CD4-positive, alpha-beta T cell treated with Interleukin-12 subunit alpha and Interleukin-12 subunit beta, for 1 hour (primary cell): ENCODE data around the gene ADGRE3.

ENCODE experiments used
- DNase-seq: peaks from one replicate; pipeline ENCODE4 v3.0.0-alpha.2; 2020

Gene ADGRE3, protein sequence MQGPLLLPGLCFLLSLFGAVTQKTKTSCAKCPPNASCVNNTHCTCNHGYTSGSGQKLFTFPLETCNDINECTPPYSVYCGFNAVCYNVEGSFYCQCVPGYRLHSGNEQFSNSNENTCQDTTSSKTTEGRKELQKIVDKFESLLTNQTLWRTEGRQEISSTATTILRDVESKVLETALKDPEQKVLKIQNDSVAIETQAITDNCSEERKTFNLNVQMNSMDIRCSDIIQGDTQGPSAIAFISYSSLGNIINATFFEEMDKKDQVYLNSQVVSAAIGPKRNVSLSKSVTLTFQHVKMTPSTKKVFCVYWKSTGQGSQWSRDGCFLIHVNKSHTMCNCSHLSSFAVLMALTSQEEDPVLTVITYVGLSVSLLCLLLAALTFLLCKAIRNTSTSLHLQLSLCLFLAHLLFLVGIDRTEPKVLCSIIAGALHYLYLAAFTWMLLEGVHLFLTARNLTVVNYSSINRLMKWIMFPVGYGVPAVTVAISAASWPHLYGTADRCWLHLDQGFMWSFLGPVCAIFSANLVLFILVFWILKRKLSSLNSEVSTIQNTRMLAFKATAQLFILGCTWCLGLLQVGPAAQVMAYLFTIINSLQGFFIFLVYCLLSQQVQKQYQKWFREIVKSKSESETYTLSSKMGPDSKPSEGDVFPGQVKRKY

DNA sequence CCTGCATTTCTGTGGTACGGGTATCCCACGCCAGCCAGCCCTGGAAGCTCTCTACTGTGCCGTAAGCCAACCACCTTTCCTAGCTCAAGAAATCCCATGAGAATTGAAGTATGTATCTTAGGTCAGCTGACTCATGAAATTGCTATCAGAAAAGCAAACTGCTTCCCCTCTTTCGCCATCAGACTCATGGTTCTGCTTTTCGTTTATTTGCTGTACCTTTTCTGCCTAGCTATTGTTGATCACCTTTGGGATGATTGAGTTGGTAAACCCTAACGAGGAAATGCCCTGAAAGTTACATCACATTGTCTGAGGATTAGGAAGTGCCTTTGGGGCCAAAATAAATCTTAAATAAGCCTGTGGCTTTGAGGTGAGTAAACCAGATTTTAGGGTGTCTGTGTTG, at the start of gene ADGRE3:
Gene ADGRE3 (minus strand): TSS at position 81 of the 400 bp plus-strand sequence. CDS start 74 bp downstream, at position 7.
- DNase-seq: no peak

DNA sequence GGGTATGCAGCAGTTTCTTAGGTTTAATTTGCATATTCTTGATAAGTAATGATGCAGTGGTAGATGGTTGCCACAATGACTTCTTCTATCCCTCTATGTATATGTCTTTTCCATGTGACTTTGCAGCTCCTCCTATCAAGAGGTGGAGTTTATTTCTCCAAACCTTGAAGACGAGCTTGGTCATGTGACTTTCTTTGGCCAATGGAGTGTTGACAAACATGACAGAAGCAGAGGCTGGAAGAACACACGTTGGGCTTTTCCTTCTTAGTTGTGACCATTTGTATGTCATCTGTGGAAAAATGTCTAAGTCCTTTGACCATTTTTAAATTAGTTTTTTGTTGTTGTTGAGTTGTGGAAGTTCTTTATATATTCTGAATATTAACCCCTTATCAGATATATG, 47.5 kb upstream of the ADGRE3 start:
- DNase-seq: no peak

DNA sequence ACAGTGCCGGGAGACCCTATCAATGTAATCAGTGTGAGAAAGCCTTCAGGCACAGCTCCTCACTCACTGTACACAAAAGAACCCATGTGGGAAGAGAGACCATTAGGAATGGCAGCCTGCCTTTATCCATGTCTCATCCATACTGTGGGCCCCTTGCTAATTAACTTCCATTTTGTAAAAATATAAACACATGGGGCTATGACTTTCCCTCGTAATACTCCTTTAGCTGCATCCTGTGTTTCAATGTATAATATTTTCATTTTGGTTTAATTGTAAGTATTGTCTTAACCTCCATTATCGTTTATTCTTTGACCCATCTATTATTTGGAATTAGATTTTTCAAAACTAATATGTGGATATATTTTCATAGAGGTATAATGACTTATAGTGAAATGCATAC, 44.5 kb upstream of the ADGRE3 start:
- DNase-seq: no peak

DNA sequence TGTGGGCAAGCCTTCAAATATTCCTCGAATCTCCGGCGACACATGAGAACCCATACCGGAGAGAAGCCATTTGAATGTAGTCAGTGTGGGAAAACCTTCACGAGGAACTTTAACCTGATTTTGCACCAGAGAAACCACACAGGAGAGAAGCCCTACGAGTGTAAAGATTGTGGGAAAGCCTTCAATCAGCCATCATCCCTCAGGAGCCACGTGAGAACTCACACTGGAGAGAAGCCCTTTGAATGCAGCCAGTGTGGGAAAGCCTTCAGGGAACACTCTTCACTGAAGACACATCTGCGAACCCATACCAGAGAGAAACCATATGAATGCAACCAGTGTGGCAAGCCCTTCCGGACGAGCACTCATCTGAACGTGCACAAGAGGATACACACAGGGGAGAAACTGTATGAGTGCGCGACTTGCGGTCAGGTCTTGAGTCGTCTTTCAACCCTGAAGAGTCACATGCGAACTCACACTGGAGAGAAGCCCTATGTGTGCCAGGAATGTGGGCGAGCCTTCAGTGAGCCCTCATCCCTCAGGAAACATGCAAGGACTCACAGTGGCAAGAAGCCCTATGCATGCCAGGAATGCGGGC, 44.0 kb upstream of the ADGRE3 start:
- no peak for DNase-seq

DNA sequence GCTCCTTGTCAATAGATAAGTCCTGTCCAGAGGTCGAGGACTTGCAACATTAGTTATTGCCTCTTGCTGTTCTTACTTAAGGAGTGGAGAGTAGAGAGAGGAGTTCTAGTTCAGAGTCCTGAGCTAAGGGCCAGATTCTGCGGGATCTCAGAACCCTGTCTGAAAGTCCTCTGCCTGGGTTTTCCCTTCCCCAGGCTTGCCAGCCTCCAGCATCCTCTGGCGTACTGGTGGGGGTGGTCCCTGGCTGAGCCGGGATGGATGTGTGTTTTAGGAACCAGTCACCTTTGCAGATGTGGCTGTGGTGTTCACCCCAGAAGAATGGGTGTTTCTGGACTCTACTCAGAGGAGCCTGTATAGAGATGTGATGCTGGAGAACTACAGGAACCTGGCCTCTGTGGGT, 41.2 kb upstream of the ADGRE3 start:
- no peak for DNase-seq

DNA sequence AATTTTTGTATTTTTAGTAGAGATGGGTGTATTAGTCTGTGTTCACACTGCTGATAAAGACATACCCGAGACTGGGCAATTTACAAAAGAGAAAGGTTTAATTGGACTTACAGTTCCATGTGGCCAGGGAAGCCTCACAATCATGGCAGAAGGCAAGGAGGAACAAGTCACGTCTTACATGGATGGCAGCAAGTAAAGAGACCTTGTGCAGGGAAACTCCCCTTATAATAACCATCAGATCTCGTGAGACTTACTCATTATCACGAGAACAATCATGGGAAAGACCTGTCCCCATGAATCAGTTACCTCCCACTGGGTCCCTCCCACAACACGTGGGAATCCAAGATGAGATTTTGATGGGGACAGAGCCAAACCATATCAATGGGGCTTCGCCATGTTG, 29.8 kb upstream of the ADGRE3 start:
- no peak for DNase-seq

DNA sequence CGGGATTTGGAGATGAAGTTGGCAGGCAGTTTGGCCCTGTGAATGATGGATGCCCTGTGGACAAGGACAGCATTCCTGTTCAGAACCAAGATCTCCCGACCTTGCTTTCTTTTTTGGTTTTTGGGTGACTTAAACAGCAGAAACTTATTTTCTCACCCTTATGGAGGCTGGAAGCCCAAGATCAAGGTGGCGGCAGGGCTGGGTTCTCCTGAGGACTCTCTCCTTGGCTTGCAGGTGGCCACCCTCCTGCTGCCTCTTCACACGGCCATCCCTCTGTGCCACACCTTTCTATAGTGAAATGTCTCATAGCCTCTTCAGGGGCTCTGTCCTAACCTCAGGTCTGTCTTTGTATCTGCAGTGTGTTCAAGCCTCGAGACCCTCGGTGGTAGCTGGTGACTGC, 29.2 kb upstream of the ADGRE3 start:
- DNase-seq: no peak

DNA sequence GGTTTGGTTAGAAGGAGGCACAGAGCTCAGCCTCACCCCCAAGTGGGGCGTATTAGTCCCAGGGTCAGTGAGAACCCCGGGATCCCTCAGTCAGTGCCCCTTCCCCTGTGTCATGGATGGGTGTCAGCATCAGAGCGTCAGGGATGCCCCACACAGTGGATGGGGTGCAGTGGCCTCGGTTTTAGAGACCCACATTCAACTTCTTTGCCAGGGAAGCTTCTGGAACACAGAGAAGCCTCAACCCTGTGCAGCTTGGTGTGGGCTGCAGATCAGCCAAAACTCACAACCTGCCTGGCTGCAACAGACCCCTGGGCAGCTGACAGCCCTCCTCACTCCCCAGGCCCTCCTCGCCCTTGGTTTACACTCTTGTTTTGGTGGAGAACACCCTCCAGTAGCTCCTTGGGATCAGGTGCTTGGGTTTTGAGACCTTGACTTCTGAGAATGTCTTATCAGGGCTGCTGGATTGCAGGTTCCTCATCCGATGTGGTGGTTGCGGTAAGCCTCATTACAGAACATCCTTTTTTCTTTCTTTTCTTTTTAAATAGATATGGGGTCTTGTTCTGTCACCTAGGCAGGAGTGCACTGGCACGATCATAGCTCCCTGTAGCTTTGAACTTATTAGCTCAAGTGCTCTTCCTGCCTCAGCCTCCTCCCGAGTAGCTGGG, 26.2 kb upstream of the ADGRE3 start:
- DNase-seq: no peak

DNA sequence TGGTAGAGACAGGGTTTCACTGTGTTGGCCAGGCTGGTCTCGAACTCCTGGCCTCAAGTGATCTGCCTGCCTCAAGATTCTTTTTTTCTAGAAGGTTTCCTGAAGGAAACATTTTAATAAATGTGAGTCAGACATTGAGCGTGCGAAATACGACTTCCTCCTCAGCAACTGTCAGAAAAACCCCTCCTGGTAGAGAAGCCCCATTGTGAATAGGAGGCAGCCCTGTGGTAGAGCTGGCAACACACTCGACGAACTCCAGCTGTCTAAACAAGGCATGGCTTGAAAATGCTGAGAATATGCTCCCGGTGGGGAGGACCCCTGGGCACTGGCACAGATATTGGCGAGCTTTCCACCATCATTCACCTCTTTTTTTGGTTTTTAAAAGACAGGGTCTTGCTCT, 25.0 kb upstream of the ADGRE3 start:
- DNase-seq: no peak

DNA sequence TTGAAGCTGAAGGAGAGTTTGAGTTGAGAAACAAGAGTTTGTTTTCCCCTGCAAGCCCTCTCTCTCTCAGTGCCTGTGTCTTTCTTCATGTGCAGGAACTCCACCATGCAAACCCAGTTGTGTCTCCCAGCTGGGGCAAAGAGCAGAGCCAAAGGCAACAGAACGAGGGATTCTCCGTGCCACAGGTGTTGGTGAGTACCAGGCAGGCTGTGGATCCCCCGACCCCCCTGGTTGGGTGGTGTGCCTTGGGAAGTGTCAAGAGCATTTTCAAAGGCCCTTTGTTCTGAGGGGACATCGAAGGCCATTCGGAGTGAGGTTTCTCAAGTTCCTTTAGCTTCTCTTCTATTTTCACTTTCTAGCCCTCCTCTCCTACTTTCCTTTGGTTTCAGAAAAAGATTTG, 20.8 kb upstream of the ADGRE3 start:
- DNase-seq: no peak

DNA sequence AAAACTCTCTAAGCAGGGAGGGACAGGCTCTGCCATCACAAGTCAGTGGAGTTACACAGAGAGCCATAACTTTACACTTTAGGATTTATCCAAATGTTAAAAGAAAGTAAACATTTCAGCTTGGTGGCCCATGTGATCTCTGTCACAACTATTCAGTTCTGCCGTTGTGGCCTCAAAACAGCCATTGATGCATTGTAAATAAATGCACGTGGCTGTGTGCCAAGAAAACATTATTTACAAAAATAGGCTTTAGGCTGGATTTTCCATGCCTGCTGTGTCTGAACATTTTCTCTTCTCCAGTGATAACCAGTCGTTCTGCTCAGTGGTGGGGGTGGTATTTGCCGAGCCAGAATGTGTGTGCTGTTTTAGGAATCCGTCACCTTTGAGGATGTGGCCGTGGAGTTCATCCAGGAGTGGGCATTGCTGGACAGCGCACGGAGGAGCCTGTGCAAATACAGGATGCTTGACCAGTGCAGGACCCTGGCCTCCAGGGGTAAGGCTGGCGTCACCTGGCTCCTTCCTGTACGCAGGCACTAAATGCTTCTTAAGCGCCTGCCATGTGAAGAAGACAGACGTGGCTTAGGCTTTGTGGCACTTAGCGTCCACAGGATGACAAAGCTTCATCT, 20.1 kb upstream of the ADGRE3 start:
- DNase-seq: no peak

DNA sequence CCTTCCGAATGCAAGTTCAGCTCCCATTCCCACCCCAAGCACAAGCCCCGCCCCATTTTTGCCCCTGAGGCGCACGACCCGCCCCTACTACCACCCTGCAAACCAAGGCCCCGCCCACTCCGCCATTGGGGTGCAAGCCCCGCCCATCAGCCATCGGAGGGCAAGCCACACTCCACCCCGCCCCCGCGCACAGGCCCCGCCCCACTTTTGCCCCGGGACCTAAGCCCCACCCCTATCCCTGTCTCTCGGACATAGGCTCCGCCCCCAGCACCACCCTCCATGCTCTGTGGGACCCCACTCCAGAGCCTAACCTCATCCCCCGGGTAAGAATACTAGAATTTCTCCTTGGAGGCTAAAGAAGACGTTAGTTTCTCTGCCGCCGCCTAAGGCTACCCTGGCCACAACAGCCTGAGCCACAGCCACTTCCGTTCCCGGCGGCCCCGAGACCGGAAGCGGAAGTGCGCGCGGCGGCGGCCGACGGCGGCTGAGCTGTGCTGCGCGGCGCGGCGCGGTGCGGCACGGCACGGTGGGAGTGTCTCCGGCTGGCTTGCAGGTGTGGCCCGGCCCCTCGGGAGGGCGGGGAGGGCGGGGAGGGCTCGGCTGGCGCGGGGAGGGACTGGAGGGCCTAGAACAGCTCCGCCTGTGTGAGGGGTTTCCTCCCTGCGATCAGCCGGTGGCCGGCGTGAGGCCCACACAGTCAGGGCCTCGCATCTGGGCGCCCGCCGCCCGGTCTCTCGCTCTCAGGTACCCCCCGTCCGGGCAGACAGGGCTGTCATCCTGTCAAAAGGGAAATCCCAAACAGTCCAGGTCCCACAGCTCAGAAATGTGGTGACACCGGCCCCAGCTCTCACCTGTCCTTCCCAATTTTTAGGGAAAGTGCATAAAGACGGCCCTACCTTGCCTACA, 15.2 kb upstream of the ADGRE3 start, which contains the start of gene ZNF333:
Gene ZNF333 (plus strand): TSS at position 451 of the 906 bp plus-strand sequence. CDS start 3,444 bp downstream, outside the sequence.
- DNase-seq: peak; percentile 96

DNA sequence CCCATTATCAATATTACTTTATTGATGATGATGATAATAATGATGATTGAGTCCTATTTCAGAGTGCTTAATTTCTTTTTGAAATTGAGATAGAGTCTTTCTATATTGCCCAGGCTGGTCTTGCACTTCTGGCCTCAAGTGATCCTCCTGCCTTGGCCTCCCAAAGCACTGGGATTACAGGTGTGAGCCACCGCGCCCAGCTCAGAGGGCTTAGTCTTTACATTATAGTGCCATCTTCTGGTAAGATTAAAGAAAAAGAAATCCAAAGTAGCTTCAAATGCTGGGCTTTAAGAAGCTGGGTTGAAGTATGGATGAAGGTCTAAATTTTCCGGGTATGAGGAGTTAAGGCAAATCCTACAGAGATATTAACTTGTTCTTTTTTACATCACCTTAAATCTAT, 11.8 kb upstream of the ADGRE3 start:
- DNase-seq: peak; percentile 46

DNA sequence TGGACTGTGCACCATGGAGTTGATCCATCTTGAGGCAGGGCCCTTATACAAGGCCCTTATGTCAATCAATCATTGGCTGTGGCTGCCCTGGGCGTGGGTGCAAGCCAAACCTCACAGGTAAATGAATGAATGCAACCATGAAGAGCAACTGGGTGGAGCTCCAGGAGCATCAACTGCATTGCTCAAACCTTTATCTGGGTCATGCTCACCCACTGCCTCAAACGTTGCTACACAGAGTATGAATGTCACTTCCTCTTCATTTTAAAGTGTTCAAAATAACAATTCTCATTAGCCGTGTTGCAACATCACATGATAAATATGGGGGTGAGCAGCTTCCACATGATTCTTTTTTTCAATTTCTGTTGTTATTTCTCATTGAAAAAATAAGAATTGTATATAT, 8.8 kb upstream of the ADGRE3 start:
- peak; percentile 17 for DNase-seq

DNA sequence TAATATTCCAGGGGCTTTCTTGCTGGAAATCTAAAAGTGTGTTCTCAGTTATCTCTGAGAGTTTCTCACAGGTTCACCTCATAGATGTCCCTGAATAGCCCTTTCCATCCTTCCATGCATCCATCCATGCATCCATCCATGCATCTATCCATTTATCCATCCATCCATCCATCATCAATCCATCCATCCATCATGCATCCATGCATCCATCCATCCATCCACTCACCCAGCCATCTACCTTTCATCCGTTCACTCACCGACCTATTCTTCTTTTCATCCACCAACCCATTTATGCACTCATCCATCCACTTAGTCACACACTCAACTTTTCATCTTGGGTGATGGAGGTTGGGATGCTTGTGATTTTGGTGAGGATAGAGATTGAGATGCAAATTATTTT, 7.4 kb upstream of the ADGRE3 start:
- no peak for DNase-seq

DNA sequence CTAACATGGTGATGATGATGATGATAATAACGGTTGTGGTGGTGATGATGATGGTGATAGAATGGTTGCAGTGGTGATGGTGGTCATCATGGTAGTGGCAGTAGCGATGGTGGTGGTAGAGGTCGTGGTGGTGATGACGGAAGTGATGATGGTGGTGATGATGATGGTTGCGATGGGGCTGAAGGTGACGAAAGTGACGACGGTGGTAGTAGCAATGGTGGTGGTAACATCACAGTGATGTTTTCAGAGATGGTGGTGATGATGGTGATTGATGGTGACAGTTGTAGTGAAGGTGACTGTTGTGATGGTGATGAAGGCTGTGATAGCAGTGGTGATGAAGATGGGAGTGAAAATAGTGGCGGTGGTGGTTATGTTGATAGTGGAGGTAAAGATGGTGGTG, 3.6 kb upstream of the ADGRE3 start:
- DNase-seq: no peak

DNA sequence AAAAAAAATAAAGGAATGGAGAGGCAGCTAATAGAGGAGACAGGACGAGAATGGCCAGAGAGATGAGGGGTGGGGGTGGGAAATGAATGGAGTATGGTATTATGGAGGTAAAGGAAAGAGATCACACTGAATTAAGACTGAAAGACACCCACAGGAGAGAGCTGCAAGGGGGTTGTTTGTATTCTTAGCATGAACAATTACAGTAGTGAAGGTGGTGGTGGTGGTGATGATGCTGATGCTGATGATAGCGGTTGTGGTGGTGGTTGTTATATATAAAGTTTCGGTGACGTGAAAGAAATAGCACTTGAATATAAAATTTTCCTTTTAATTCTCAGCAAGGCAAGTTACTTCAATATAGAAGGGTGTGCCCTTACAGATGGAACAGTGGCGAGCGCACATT, 2.8 kb upstream of the ADGRE3 start:
- DNase-seq: no peak

DNA sequence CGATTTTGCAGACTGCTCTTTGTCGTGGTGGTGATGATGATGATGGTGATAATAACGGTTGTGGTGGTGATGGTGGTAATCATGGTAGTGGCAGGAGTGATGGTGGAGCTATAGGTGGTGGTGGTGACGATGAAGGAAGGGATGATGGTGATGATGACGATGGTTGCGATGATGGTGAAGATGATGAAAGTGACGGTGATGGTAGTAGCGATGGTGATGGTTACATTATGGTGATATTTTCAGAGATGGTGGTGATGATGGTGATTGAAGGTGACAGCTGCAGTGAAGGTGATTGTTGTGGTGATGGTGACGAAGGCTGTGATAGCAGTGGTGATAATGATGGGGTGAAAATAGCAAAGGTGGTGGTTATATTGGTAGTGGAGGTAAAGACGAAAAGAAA, 2.1 kb upstream of the ADGRE3 start:
- DNase-seq: no peak

DNA sequence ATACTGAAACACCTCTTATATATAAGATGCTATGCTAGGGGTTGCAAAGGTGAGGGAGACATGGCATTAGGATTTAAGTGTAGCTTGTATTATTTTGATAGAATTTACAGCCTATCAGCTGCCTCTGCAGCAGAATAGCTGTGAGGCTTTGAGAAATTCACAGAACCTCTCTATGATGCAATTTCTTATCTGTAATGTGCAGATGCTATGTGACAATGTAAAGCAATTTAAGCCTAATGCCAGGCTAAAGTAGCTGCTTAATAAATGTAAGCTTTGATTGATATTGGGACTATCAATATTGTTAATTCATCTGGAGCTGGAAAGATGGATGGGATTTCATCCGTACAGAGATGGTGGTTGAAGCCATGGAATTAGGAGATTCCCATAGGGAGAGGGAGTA, 1.6 kb downstream of the ADGRE3 start:
- DNase-seq: no peak

DNA sequence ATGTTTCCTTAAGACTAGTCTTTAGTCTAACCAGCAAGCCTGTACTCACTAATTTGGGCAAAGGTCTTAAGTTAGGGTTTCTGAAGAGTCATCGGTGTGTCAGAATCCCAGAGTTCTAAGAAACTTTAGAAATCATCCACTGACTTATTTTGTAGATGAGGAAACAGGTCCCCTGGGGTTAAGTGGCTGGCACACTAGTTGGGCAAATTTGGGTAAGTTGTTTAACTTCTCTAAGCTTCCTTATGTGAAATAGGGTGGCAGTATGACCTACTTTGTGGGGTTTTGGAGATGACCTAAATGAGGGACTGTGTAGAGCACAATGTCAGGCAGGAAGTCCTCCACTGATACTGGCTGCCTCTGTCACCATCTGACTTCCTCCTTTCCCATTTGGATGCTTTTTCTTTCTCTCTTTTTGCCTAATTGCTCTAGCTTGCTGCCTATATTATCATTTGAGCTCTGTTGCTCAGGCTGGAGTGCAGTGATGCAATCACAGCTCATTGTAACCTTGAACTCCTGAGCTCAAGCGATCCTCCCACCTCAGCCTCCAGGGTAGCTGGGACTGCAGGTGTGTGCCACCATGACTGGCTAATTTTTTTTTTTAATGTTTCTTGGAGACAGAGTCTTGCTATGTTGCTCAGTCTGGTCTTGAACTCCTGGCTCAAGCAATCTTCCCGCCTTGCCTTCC, 2.3 kb downstream of the ADGRE3 start:
- DNase-seq: peak; percentile 27

DNA sequence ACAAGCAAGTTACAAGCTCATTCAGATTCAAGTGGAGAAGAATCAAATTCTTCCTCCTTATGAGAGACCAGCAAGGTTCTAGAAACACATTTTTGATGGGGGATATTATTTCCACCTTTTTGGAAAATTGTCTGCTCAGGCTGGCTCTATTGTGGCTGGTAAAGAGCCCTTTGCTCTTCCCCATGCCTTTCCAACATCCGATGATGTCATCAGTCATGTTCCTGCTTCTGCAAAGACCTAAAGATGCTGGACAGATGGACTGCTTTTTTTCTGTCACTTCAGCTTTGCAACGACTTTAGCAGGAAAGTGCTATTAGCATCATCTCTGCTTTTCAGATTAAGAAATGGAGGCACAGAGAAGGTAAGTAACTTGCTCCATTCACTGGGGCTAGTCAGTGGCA, 4.2 kb downstream of the ADGRE3 start:
- DNase-seq: no peak
